CD14-positive monocyte (primary cell): Measurements from ENCODE around the gene CSF3. TPM values are rescaled to one million over a fixed set of nuclear protein-coding genes. Genes with fewer than 3 reads are reported as not detected.
"Not testable (repeated sequence)": the region's sequence is repeated elsewhere in the genome, so short reads cannot be mapped to it uniquely, and the experiment has no call there.

Source experiments
- DNase-seq, 3 donors: peaks; one replicate each; pipeline ENCODE4 v3.0.0-alpha.2; 2011 to 2022
- H2AFZ ChIP-seq: 2 replicates; pipeline ENCODE4 v1.6.0; 2012; ENCODE audit warnings: mild to moderate bottlenecking, low read depth, low read length, inconsistent platforms; ENCODE audit not compliant: insufficient read depth, poor library complexity, severe bottlenecking
- H3K27ac ChIP-seq, 2 donors: 1 replicate in 1 of 2; 2 replicates in 1 of 2; pipeline ENCODE4 v1.5.1; 2012 to 2013; ENCODE audit warnings: low read length in 2 of 2, control low read depth in 1 of 2, inconsistent platforms in 1 of 2, low read depth in 1 of 2, mild to moderate bottlenecking in 1 of 2
- H3K27me3 ChIP-seq, 2 donors: one replicate each; pipeline versions ENCODE4 v1.6.0 to v1.6.1; 2011 to 2013; ENCODE audit warnings: low read length in 2 of 2; ENCODE audit not compliant: control insufficient read depth in 2 of 2, insufficient read depth in 2 of 2
- H3K36me3 ChIP-seq, 2 donors: replicated peaks in 1 of 2; 1 replicate in 1 of 2; 2 replicates in 1 of 2; pipeline versions ENCODE4 v1.5.1 to v1.6.1; 2012 to 2013; ENCODE audit warnings: low read length in 2 of 2, control low read depth in 1 of 2, inconsistent platforms in 1 of 2, mild to moderate bottlenecking in 1 of 2; ENCODE audit not compliant: insufficient read depth in 2 of 2, control insufficient read depth in 1 of 2
- H3K4me1 ChIP-seq, 2 donors: 1 replicate in 1 of 2; 2 replicates in 1 of 2; pipeline versions ENCODE4 v1.5.1 to v1.6.1; 2012 to 2013; ENCODE audit warnings: low read length in 2 of 2, control low read depth in 1 of 2, inconsistent platforms in 1 of 2, mild to moderate bottlenecking in 1 of 2, moderate library complexity in 1 of 2; ENCODE audit not compliant: insufficient read depth in 2 of 2, control insufficient read depth in 1 of 2
- H3K4me2 ChIP-seq: replicated peaks from 2 replicates; pipeline ENCODE3; 2012; ENCODE audit warnings: low read length, moderate library complexity, mild to moderate bottlenecking; ENCODE audit not compliant: poor library complexity, severe bottlenecking; ENCODE audit errors: extremely low read depth
- H3K4me3 ChIP-seq, 3 experiments: fragments of 200-600 bp in 1 of 3; sonication (generic) in 1 of 3; replicated peaks in 1 of 3; 1 replicate in 2 of 3; 2 replicates in 1 of 3; pipeline ENCODE4 v1.5.1; 2011 to 2013; ENCODE audit warnings: low read length in 3 of 3, mild to moderate bottlenecking in 3 of 3, control low read depth in 2 of 3, low read depth in 2 of 3, inconsistent platforms in 1 of 3, moderate library complexity in 1 of 3
- H3K79me2 ChIP-seq: 2 replicates; pipeline ENCODE4 v1.6.0; 2012; ENCODE audit warnings: mild to moderate bottlenecking, control low read depth, inconsistent platforms, low read length, moderate library complexity; ENCODE audit not compliant: insufficient read depth
- H3K9ac ChIP-seq: 2 replicates; pipeline ENCODE4 v1.6.0; 2017; ENCODE audit warnings: low read length, mild to moderate bottlenecking; ENCODE audit not compliant: insufficient read depth, poor library complexity, severe bottlenecking
- H3K9me3 ChIP-seq, 2 donors: replicated peaks in 1 of 2; 1 replicate in 1 of 2; 2 replicates in 1 of 2; pipeline versions ENCODE4 v1.5.1 to v1.6.1; 2012 to 2013; ENCODE audit warnings: low read length in 2 of 2, control low read depth in 1 of 2; ENCODE audit not compliant: control insufficient read depth in 1 of 2, insufficient read depth in 1 of 2
- H4K20me1 ChIP-seq: 2 replicates; pipeline ENCODE4 v1.6.0; 2012; ENCODE audit warnings: mild to moderate bottlenecking, low read length, control low read depth, moderate library complexity; ENCODE audit not compliant: insufficient read depth
- H3K27ac Mint-ChIP-seq, 7 donors: one replicate each; pipeline ENCODE4 v1.8.0; 2020; ENCODE audit warnings: mild to moderate bottlenecking in 7 of 7, mixed read lengths in 7 of 7, moderate library complexity in 6 of 7, inconsistent platforms in 2 of 7
- H3K27me3 Mint-ChIP-seq, 3 donors: one replicate each; pipeline ENCODE4 v1.8.0; 2021 to 2022; ENCODE audit warnings: low read depth in 3 of 3, mild to moderate bottlenecking in 3 of 3, mixed read lengths in 3 of 3, moderate library complexity in 3 of 3, inconsistent platforms in 1 of 3
- H3K36me3 Mint-ChIP-seq, 2 donors: one replicate each; pipeline ENCODE4 v1.8.0; 2020; ENCODE audit warnings: mixed read lengths in 2 of 2, inconsistent platforms in 1 of 2, mild to moderate bottlenecking in 1 of 2
- H3K4me1 Mint-ChIP-seq: one replicate; pipeline ENCODE4 v1.8.0; 2020; ENCODE audit warnings: mild to moderate bottlenecking, mixed read lengths
- H3K4me3 Mint-ChIP-seq, 2 donors: one replicate each; pipeline ENCODE4 v1.8.0; 2020; ENCODE audit warnings: mild to moderate bottlenecking in 2 of 2, mixed read lengths in 2 of 2, moderate library complexity in 1 of 2
- H3K9me3 Mint-ChIP-seq, 7 donors: one replicate each; pipeline ENCODE4 v1.8.0; 2020 to 2022; ENCODE audit warnings: mixed read lengths in 7 of 7, mild to moderate bottlenecking in 6 of 7, moderate library complexity in 6 of 7, inconsistent platforms in 2 of 7
- WGBS: methylation state at CpG from one replicate; pipeline ENCODE4 v1.1.5; 2013; ENCODE audit warnings: missing lambda C conversion rate; ENCODE audit not compliant: insufficient coverage; 5-methylcytosine and 5-hydroxymethylcytosine counted together
- intact Hi-C, 2 donors: fragments of 100-400 bp; cut with micrococcal nuclease; formaldehyde crosslinking; loops; one replicate each; pipeline versions ENCODE4 v1.15.0 to v1.15.1; 2023
- polyA plus RNA-seq, 3 donors: library from polyadenylated mRNA; depleted of rRNA in 1 of 3; unstranded in 2 of 3; stranded (reverse) in 1 of 3; fragments of 300-500 nt in 2 of 3; fragments of >200 nt in 1 of 3; fragmentation: Illumina TruSeq in 2 of 3; gene quantifications; 1 replicate in 2 of 3; 2 replicates in 1 of 3; pipeline ENCODE4 v1.2.3, GENCODE V29; 2012 to 2021
- TF ChIP-seq, protein P1 (sequence below): fragments of 200-600 bp; IDR thresholded peaks from one replicate; pipeline ENCODE4 v1.8.0; 2022; ENCODE audit warnings: antibody characterized with exemption, mild to moderate bottlenecking

CSF3 gene
- polyA plus RNA-seq, 3 donors, result not detected

DNA sequence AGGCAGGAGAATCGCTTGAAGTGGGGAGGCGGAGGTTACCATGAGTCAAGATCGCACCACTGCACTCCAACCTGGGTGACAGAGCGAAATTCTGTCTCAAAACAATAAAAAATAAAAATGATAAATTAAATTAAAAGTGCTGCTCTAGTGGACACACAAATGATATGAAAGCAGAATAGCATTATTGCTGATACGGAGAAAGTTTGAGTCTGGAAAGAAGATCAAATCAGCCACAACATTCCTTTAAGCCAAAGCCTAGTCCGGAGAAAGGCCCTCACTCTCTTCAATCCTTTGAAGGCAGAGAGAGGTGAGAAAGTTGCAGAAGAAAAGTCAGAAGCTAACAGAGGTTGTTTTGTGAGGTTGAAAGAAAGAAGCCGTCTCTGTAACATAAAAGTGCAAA lies 15.1 kb upstream of the CSF3 start:
- Histone ChIP-seq H3K4me3 (no peak overlapping the region), H3K36me3 (peaks cover 23 to 34% of the 10 kb centered on the region in 2 donors), H3K9ac (no peak overlapping the region), H4K20me1 (no peaks in the 10 kb centered on the region), H3K9me3 (no peaks in the 10 kb centered on the region), H3K4me1 (no peaks in the 10 kb centered on the region), H3K27ac (no peak overlapping the region), H3K27me3 (no peaks in the 10 kb centered on the region), H3K79me2 (no peaks in the 10 kb centered on the region), H3K4me2 (no peak overlapping the region), H2AFZ (no peak overlapping the region)
- Mint-ChIP-seq H3K4me1 (peaks cover 3% of the 10 kb centered on the region), H3K36me3 (peaks cover 32 to 38% of the 10 kb centered on the region in 2 donors), H3K27me3 (peaks cover 0 to 3% (median 2%) of the 10 kb centered on the region in 3 donors), H3K4me3 (no peak overlapping the region), H3K9me3 (no peaks in the 10 kb centered on the region), H3K27ac (no peak overlapping the region)
- WGBS, result no CpG with 5 or more reads among the region's 7 CpGs
- intact Hi-C loops, result no loop called here
- no peak for DNase-seq
- TF ChIP-seq, protein P1, sequence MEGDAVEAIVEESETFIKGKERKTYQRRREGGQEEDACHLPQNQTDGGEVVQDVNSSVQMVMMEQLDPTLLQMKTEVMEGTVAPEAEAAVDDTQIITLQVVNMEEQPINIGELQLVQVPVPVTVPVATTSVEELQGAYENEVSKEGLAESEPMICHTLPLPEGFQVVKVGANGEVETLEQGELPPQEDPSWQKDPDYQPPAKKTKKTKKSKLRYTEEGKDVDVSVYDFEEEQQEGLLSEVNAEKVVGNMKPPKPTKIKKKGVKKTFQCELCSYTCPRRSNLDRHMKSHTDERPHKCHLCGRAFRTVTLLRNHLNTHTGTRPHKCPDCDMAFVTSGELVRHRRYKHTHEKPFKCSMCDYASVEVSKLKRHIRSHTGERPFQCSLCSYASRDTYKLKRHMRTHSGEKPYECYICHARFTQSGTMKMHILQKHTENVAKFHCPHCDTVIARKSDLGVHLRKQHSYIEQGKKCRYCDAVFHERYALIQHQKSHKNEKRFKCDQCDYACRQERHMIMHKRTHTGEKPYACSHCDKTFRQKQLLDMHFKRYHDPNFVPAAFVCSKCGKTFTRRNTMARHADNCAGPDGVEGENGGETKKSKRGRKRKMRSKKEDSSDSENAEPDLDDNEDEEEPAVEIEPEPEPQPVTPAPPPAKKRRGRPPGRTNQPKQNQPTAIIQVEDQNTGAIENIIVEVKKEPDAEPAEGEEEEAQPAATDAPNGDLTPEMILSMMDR, result no peak

DNA sequence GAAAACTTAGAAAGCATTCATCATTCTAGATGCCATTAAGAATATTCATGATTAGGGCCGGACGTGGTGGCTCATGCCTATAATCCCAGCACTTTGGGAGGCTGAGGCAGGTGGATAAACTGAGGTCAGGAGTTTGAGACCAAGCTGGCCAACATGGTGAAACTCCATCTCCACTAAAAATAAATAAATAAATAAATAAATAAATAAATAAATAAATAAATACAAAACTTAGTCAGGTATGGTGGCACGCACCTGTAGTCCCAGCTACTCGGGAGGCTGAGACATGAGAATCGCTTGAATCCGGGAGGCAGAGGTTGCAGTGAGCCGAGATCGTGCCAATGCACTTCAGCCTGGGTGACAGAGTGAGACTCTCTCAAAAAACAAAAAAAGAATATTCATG lies 13.9 kb upstream of the CSF3 start:
- H3K9me3 Mint-ChIP-seq, H3K4me1 ChIP-seq, H3K4me1 Mint-ChIP-seq, H3K9me3 ChIP-seq, H3K9ac ChIP-seq, H3K4me3 ChIP-seq, H2AFZ ChIP-seq, H3K79me2 ChIP-seq, H3K27me3 ChIP-seq, H3K27ac Mint-ChIP-seq, H3K4me2 ChIP-seq, H4K20me1 ChIP-seq, H3K4me3 Mint-ChIP-seq, intact Hi-C loops, H3K27ac ChIP-seq, H3K27me3 Mint-ChIP-seq, DNase-seq: not testable (repeated sequence)
- peaks cover 20 to 26% of the 10 kb centered on the region in 2 donors for H3K36me3 Mint-ChIP-seq
- peaks cover 13 to 22% of the 10 kb centered on the region in 2 donors for H3K36me3 ChIP-seq
- WGBS, result 98% methylated on average over 6 of the region's 8 CpGs
